SK-N-SH (cell line): ENCODE data around the gene MRPL43. TPM values are rescaled to one million over a fixed set of nuclear protein-coding genes. Genes with fewer than 3 reads are reported as not detected.

Experiments
- CTCF ChIA-PET: fragments of 300-600, 350-600 bp; formaldehyde crosslinking; extraction: SDS; loops from one replicate; lab custom pipeline; 2021; lab: Yijun Ruan, JAX
- POLR2A ChIA-PET: fragments of 350-600 bp; sonication (Branson Sonifier 250); formaldehyde crosslinking; extraction: SDS; loops from one replicate; lab custom pipeline; 2020; ENCODE audit warnings: antibody characterized with exemption, inconsistent platforms; lab: Yijun Ruan, JAX
- DNase-seq: peaks from one replicate; pipeline ENCODE4 v3.0.0; 2012
- H2AFZ ChIP-seq: fragments of 200-600 bp; sonication (generic); 2 replicates; pipeline ENCODE4 v1.8.1; 2016; ENCODE audit warnings: antibody characterized with exemption, mild to moderate bottlenecking, low read depth
- H3F3A ChIP-seq: fragments of 200-600 bp; sonication (generic); replicated peaks from 2 replicates; pipeline ENCODE3; 2016; ENCODE audit warnings: antibody characterized with exemption, mild to moderate bottlenecking; ENCODE audit not compliant: insufficient read depth
- H3K27ac ChIP-seq, 2 experiments: fragments of 200-500 bp in 1 of 2; fragments of 200-600 bp in 1 of 2; sonication (Bioruptor generic) in 1 of 2; sonication (generic), shearing (Covaris generic) in 1 of 2; 2 replicates each; pipeline versions ENCODE4 v1.5.1 to v1.6.1; 2014 to 2016; ENCODE audit warnings: low read depth in 2 of 2, inconsistent platforms in 1 of 2, low read length in 1 of 2, mild to moderate bottlenecking in 1 of 2, mixed read lengths in 1 of 2
- H3K27me3 ChIP-seq: fragments of 200-600 bp; sonication (generic), shearing (Covaris generic); 2 replicates; pipeline ENCODE4 v1.6.1; 2016; ENCODE audit warnings: mixed run types; ENCODE audit not compliant: insufficient read depth
- H3K36me3 ChIP-seq, 2 experiments: fragments of 200-500 bp in 1 of 2; fragments of 200-600 bp in 1 of 2; sonication (Bioruptor generic) in 1 of 2; sonication (generic) in 1 of 2; replicated peaks in 1 of 2; 2 replicates each; pipeline versions ENCODE3 to v1.5.1; 2014 to 2016; ENCODE audit warnings: low read length in 1 of 2, mild to moderate bottlenecking in 1 of 2; ENCODE audit not compliant: insufficient read depth in 2 of 2, control insufficient read depth in 1 of 2
- H3K4me1 ChIP-seq, 2 experiments: fragments of 200-500 bp in 1 of 2; fragments of 200-600 bp in 1 of 2; sonication (Bioruptor generic) in 1 of 2; sonication (generic), shearing (Covaris generic) in 1 of 2; 2 replicates each; pipeline versions ENCODE4 v1.5.1 to v1.6.1; 2014 to 2016; ENCODE audit warnings: low read depth in 1 of 2, low read length in 1 of 2, mixed run types in 1 of 2; ENCODE audit not compliant: insufficient read depth in 2 of 2, control insufficient read depth in 1 of 2
- H3K4me2 ChIP-seq: fragments of 200-600 bp; sonication (generic), shearing (Covaris generic); 2 replicates; pipeline ENCODE4 v1.6.1; 2017; ENCODE audit warnings: mixed run types
- H3K4me3 ChIP-seq, 2 experiments: fragments of 200-500 bp in 1 of 2; fragments of 200-600 bp in 1 of 2; sonication (Bioruptor generic) in 1 of 2; sonication (generic), shearing (Covaris generic) in 1 of 2; 2 replicates each; pipeline versions ENCODE4 v1.5.1 to v1.8.1; 2014 to 2016; ENCODE audit warnings: low read depth in 2 of 2, inconsistent platforms in 1 of 2, low read length in 1 of 2, mild to moderate bottlenecking in 1 of 2, mixed read lengths in 1 of 2, moderate library complexity in 1 of 2
- H3K79me2 ChIP-seq: fragments of 200-600 bp; sonication (generic); 2 replicates; pipeline ENCODE4 v1.8.1; 2017; ENCODE audit warnings: mild to moderate bottlenecking; ENCODE audit not compliant: insufficient read depth
- H3K9ac ChIP-seq: fragments of 200-600 bp; sonication (generic); 2 replicates; pipeline ENCODE4 v1.6.1; 2017; ENCODE audit warnings: mixed run types
- H3K9me2 ChIP-seq: fragments of 200-600 bp; sonication (generic); 2 replicates; pipeline ENCODE4 v1.6.1; 2017; ENCODE audit warnings: mixed run types
- H3K9me3 ChIP-seq: fragments of 200-600 bp; sonication (generic); 2 replicates; pipeline ENCODE4 v1.6.1; 2017; ENCODE audit warnings: mixed run types, mild to moderate bottlenecking, moderate library complexity
- H4K20me1 ChIP-seq: fragments of 200-600 bp; sonication (generic); 2 replicates; pipeline ENCODE4 v1.6.1; 2017; ENCODE audit warnings: mild to moderate bottlenecking, mixed run types; ENCODE audit not compliant: insufficient read depth
- CHD2 ChIP-seq: fragments of 150-350 bp; IDR thresholded peaks from 2 replicates; pipeline ENCODE4 v1.6.1; 2018; ENCODE audit warnings: low read length; ENCODE audit not compliant: partially characterized antibody
- CTCF ChIP-seq: fragments of 200-600 bp; sonication (generic); IDR thresholded peaks from 2 replicates; pipeline ENCODE4 v1.6.1; 2017; ENCODE audit warnings: antibody characterized with exemption, mild to moderate bottlenecking, moderate library complexity
- ELF1 ChIP-seq: IDR thresholded peaks from 2 replicates; pipeline ENCODE4 v1.4.0; 2012
- FOXM1 ChIP-seq: IDR thresholded peaks from 2 replicates; pipeline ENCODE4 v1.4.0; 2012; ENCODE audit warnings: low read depth, mild to moderate bottlenecking
- GABPA ChIP-seq: IDR thresholded peaks from 2 replicates; pipeline ENCODE4 v1.4.0; 2012; ENCODE audit warnings: low read depth, mild to moderate bottlenecking
- GATA2 ChIP-seq: sonication (generic); formaldehyde crosslinking; IDR thresholded peaks from 2 replicates; pipeline ENCODE4 v1.5.0; 2020; ENCODE audit warnings: mild to moderate bottlenecking, missing genetic modification reagents
- JUND ChIP-seq: IDR thresholded peaks from 2 replicates; pipeline ENCODE4 v1.4.0; 2012
- MEF2A ChIP-seq: IDR thresholded peaks from 2 replicates; pipeline ENCODE4 v1.4.0; 2012; ENCODE audit warnings: low read depth, borderline replicate concordance
- MXI1 ChIP-seq: IDR thresholded peaks from 2 replicates; pipeline ENCODE4 v1.6.1; 2012; ENCODE audit warnings: mild to moderate bottlenecking, low read depth, low read length, improper control_type of control experiment
- POLR2AphosphoS5 ChIP-seq: IDR thresholded peaks from 2 replicates; pipeline ENCODE4 v1.6.1; 2012; ENCODE audit warnings: low read depth, low read length
- RAD21 ChIP-seq: IDR thresholded peaks from 2 replicates; pipeline ENCODE4 v1.6.1; 2012; ENCODE audit warnings: mild to moderate bottlenecking, low read length
- RCOR1 ChIP-seq: fragments of 150-350 bp; IDR thresholded peaks from 2 replicates; pipeline ENCODE4 v1.6.1; 2017; ENCODE audit warnings: antibody characterized with exemption, low read length
- RXRA ChIP-seq: IDR thresholded peaks from 2 replicates; pipeline ENCODE4 v1.4.0; 2012; ENCODE audit warnings: low read depth, mild to moderate bottlenecking, borderline replicate concordance
- TAF1 ChIP-seq: IDR thresholded peaks from 2 replicates; pipeline ENCODE4 v1.6.1; 2012; ENCODE audit warnings: low read depth, mild to moderate bottlenecking, low read length, moderate library complexity, borderline replicate concordance
- TCF12 ChIP-seq: IDR thresholded peaks from 2 replicates; pipeline ENCODE4 v1.4.0; 2012
- TEAD4 ChIP-seq: IDR thresholded peaks from 2 replicates; pipeline ENCODE4 v1.4.0; 2012; ENCODE audit warnings: mild to moderate bottlenecking, borderline replicate concordance; ENCODE audit not compliant: insufficient read depth
- YY1 ChIP-seq: IDR thresholded peaks from 2 replicates; pipeline ENCODE4 v1.4.0; 2012; ENCODE audit warnings: low read depth, mild to moderate bottlenecking
- WGBS: methylation state at CpG from one replicate; pipeline ENCODE4 v1.1.6; 2017; ENCODE audit warnings: low lambda C conversion rate; 5-methylcytosine and 5-hydroxymethylcytosine counted together
- polyA plus RNA-seq, 3 experiments: library from polyadenylated mRNA; depleted of rRNA; stranded (reverse); fragments of >200 nt; gene quantifications; 2 replicates each; pipeline ENCODE4 v1.2.3, GENCODE V29; 2012
- TF ChIP-seq, protein P1 (sequence below): IDR thresholded peaks from 2 replicates; pipeline ENCODE4 v1.6.1; 2012; ENCODE audit warnings: mild to moderate bottlenecking, low read depth, low read length, moderate library complexity
- TF ChIP-seq, protein P2 (sequence below): IDR thresholded peaks from 2 replicates; pipeline ENCODE4; 2012
- TF ChIP-seq, protein P3 (sequence below): IDR thresholded peaks from 2 replicates; pipeline ENCODE4 v1.4.0; 2012; ENCODE audit warnings: low read depth, borderline replicate concordance
- TF ChIP-seq, protein P4 (sequence below): IDR thresholded peaks from 2 replicates; pipeline ENCODE4 v1.4.0; 2012; ENCODE audit warnings: low read depth

Gene MRPL43
- polyA plus RNA-seq, 1 of the 3 experiments (the other 2 are of a cell fraction), result 208 TPM

- H3K4me2 ChIP-seq, result no peak overlapping the region
- no peaks in the 10 kb centered on the region for H3K4me1 ChIP-seq
- H3K4me3 ChIP-seq, result no peak overlapping the region
- H3K79me2 ChIP-seq, result no peaks in the 10 kb centered on the region
- DNase-seq, result no peak
- H3F3A ChIP-seq, result peaks cover 7% of the 10 kb centered on the region
- no peak overlapping the region for H2AFZ ChIP-seq
- H3K9ac ChIP-seq, result no peak overlapping the region
- CTCF ChIA-PET, result no interaction called here
- no peaks in the 10 kb centered on the region for H4K20me1 ChIP-seq
- TF ChIP-seq GABPA (no peak), YY1 (no peak), MXI1 (no peak), TCF12 (no peak), RAD21 (no peak), CHD2 (no peak), RXRA (no peak), TAF1 (no peak)
- TF ChIP-seq, protein P1, sequence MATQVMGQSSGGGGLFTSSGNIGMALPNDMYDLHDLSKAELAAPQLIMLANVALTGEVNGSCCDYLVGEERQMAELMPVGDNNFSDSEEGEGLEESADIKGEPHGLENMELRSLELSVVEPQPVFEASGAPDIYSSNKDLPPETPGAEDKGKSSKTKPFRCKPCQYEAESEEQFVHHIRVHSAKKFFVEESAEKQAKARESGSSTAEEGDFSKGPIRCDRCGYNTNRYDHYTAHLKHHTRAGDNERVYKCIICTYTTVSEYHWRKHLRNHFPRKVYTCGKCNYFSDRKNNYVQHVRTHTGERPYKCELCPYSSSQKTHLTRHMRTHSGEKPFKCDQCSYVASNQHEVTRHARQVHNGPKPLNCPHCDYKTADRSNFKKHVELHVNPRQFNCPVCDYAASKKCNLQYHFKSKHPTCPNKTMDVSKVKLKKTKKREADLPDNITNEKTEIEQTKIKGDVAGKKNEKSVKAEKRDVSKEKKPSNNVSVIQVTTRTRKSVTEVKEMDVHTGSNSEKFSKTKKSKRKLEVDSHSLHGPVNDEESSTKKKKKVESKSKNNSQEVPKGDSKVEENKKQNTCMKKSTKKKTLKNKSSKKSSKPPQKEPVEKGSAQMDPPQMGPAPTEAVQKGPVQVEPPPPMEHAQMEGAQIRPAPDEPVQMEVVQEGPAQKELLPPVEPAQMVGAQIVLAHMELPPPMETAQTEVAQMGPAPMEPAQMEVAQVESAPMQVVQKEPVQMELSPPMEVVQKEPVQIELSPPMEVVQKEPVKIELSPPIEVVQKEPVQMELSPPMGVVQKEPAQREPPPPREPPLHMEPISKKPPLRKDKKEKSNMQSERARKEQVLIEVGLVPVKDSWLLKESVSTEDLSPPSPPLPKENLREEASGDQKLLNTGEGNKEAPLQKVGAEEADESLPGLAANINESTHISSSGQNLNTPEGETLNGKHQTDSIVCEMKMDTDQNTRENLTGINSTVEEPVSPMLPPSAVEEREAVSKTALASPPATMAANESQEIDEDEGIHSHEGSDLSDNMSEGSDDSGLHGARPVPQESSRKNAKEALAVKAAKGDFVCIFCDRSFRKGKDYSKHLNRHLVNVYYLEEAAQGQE, result no peak
- TF ChIP-seq, protein P2, sequence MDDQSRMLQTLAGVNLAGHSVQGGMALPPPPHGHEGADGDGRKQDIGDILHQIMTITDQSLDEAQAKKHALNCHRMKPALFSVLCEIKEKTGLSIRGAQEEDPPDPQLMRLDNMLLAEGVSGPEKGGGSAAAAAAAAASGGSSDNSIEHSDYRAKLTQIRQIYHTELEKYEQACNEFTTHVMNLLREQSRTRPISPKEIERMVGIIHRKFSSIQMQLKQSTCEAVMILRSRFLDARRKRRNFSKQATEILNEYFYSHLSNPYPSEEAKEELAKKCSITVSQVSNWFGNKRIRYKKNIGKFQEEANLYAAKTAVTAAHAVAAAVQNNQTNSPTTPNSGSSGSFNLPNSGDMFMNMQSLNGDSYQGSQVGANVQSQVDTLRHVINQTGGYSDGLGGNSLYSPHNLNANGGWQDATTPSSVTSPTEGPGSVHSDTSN, result no peak
- H3K27me3 ChIP-seq, result no peaks in the 10 kb centered on the region
- POLR2A ChIA-PET, result no interaction called here
- H3K27ac ChIP-seq, result no peak overlapping the region
- H3K36me3 ChIP-seq, result peaks cover 67 to 72% of the 10 kb centered on the region in 2 experiments
- H3K9me2 ChIP-seq, result no peaks in the 10 kb centered on the region
- no peaks in the 10 kb centered on the region for H3K9me3 ChIP-seq
Measured at GRCh38 chr10:100960251-100960650, 27.0 kb downstream of the MRPL43 start.

DNA sequence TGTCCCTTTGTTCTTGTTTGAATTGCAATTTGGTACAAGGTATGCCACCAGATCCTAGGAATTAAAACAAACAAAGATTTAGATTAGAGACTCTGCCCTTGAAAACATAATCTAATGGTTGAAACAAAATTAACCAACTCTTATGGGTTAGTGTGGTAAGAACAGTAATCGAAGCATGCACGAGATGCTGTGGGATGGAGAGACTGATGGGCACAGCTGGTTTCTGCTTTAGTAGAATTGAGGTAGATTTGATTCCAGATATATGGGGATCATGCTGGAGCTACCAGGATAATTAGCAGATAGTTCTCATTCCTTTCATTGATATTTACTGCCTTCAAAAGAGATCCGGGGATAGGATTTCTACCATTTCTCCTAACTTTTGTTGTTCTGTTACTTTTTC is 38.4 kb downstream of the MRPL43 start:
- Histone ChIP-seq H3K27ac (no peak overlapping the region), H3K36me3 (peaks cover 58 to 79% of the 10 kb centered on the region in 2 experiments), H3F3A (peaks cover 9% of the 10 kb centered on the region), H3K4me1 (no peaks in the 10 kb centered on the region), H3K27me3 (no peaks in the 10 kb centered on the region), H3K9ac (no peak overlapping the region), H3K4me3 (no peak overlapping the region), H3K79me2 (0 out of 2 replicates have a peak, but pooled peaks cover 2% of the 10 kb centered on the region), H3K9me3 (no peaks in the 10 kb centered on the region), H2AFZ (no peak overlapping the region), H3K9me2 (no peaks in the 10 kb centered on the region), H4K20me1 (no peaks in the 10 kb centered on the region), H3K4me2 (no peak overlapping the region)
- 96% methylated on average over 3 of the region's 3 CpGs for WGBS
- DNase-seq, result no peak
- POLR2A ChIA-PET, result no interaction called here
- CTCF ChIA-PET, result interaction anchor here (1.9 to 2.1 kb wide), 2 partner anchors 15 to 28 kb away, joined by 4 to 7 read pairs; no protein-coding TSS in a partner anchor
- no peak for TF ChIP-seq JUND
- no peak for TF ChIP-seq RXRA
- TF ChIP-seq, protein P3, sequence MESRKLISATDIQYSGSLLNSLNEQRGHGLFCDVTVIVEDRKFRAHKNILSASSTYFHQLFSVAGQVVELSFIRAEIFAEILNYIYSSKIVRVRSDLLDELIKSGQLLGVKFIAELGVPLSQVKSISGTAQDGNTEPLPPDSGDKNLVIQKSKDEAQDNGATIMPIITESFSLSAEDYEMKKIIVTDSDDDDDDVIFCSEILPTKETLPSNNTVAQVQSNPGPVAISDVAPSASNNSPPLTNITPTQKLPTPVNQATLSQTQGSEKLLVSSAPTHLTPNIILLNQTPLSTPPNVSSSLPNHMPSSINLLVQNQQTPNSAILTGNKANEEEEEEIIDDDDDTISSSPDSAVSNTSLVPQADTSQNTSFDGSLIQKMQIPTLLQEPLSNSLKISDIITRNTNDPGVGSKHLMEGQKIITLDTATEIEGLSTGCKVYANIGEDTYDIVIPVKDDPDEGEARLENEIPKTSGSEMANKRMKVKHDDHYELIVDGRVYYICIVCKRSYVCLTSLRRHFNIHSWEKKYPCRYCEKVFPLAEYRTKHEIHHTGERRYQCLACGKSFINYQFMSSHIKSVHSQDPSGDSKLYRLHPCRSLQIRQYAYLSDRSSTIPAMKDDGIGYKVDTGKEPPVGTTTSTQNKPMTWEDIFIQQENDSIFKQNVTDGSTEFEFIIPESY, result no peak
- no peak for TF ChIP-seq TAF1
- TF ChIP-seq RAD21, result no peak
- TF ChIP-seq ELF1, result no peak
- no peak for TF ChIP-seq RCOR1
- no peak for TF ChIP-seq TEAD4
- no peak for TF ChIP-seq POLR2AphosphoS5
- TF ChIP-seq GATA2 (CRISPR knock-in tag), result no peak
- TF ChIP-seq MEF2A, result no peak
- TF ChIP-seq, protein P4, sequence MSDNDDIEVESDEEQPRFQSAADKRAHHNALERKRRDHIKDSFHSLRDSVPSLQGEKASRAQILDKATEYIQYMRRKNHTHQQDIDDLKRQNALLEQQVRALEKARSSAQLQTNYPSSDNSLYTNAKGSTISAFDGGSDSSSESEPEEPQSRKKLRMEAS, result no peak
- no peak for TF ChIP-seq CTCF
- TF ChIP-seq MXI1, result no peak
- no peak for TF ChIP-seq FOXM1
